GM21381 (cell line): ENCODE results near the gene SCO1.

Experiments
- ATAC-seq: cut with Tn5 transposase; IDR thresholded peaks from one replicate; pipeline ENCODE4 v1.9.1; 2021; ENCODE audit warnings: mild to moderate bottlenecking, moderate library complexity; ENCODE audit not compliant: unreplicated experiment

Gene SCO1

DNA sequence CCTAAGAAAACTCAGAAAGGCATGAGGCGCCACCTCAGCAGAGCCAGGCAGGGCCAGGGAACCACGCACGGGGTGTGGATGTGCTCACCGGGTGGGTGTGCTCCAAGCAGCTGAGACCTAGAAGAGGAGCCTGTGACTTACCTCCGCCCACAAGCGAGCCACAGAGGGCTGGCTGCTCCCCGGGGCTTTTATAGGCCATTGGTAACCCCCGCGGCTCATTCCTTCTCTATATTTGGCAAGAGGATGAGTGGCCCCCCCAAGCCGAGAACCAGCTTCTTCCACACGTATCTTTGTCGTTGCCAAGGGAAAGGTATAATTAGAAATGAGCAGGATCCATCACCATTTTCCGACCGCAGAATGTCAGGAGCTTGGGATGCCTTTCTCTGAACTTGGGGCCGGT lies 40.2 kb downstream of the SCO1 start, which contains the start of gene MYH3:
MYH3 (minus strand) TSS at position 162 of the 400 bp plus-strand sequence. CDS start 2,245 bp downstream, outside the sequence.
- no peak for ATAC-seq

DNA sequence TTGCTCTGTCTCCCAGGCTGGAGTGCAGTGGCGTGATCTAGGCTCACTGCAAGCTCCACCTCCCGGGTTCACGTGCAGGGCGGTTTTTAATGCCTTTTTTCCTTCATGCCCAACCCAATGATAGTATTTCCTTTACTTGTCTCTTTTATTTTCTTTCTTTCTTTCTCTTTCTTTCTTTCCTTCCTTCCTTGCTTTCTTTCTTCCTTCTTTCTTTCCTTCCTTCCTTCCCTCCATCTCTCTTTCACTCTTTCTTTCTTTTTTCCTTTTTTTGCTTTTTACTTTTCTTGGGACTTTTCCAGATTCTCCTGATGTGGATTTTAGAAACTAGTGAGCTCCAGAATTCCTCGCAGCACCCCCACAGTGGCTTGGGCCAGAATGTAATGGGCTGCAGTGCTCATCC lies 43.3 kb downstream of the SCO1 start:
- ATAC-seq: no peak

DNA sequence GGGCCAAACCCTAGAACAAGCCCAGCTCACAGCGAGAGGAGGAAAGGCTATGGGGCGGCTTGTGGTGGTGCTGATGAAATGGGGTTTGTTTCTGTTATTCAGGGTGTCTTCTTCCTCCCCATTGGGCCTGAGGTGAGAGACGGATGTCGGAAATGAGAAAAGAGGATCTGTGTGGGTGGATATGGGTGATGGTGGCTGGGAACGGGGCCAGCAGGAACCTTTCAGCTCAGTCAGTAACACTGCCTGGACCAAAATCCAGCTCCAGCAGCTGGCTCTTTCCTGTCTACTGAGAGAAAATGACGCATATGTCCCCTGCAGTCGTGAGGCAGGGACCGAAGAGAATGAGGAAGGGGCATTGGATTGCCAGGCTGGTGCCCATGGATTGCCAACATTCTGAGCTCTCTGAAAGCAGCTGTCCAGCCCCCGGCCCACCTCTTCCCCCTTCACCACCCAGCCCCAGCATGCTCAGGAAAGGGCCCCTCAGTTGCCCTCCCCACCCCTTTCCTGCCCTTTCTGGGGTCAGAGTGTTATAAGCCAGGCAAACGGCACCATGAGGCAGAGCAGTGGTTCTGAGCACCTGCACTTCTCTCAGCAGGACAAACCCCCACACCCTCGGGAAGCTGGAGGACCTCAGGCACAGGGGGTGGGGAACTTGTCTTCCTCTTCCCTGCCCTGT lies 44.2 kb downstream of the SCO1 start:
- ATAC-seq: peak; percentile 61

DNA sequence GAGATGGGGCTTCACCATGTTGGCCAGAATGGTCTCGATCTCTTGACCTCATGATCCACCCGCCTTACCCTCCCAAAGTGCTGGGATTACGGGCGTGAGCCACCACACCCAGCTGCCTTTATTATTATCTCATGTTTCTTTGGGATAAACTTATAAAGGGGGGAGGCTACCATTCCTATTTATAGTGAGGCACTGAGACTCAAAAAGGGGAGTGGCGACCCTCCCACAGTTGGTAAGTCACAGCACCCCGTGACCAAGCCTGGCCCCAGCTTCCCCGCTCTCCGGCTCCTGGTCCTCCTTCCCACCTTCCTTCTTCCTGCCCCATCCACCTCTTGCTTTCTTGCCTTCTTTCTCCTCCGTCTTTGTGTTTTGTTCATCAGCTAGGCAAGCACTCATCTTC lies 45.4 kb downstream of the SCO1 start:
- ATAC-seq: no peak

DNA sequence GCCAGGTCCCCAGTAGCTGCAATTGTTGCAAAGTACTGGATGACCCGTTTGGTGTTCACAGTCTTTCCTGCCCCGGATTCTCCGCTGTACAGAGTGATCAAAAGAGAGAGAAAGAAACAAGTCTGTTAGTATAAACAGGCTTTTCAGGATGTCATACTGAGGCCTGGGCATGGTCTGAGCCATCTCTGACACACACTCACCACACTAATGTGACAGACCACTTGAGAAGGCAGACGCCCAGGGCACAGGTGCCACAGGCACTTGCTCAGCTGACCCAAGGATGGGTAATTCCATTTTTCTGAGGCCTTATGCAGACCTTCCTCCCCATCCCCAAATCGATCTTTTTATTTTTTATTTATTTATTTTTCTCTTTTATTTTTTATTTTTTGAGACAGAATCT lies 47.7 kb downstream of the SCO1 start:
- ATAC-seq: no peak

DNA sequence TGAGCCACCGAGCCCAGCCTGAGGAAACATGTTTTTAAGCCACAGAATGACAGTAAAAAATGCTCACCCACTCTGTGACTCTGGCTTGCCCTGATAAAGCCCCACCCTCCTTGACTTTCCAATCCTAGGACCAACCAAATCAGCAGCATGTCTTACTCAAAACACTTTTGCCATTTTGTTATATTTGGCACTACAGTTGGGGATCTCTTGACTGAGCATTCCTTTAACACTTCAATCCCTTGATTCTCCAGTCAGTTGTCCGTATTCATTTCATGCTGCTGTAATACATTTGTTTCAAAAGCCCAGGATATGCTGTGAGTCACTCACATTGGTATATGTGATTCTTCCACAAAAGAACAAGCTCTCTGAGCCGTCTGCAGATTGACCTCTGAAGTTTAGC lies 48.4 kb downstream of the SCO1 start:
- no peak for ATAC-seq

DNA sequence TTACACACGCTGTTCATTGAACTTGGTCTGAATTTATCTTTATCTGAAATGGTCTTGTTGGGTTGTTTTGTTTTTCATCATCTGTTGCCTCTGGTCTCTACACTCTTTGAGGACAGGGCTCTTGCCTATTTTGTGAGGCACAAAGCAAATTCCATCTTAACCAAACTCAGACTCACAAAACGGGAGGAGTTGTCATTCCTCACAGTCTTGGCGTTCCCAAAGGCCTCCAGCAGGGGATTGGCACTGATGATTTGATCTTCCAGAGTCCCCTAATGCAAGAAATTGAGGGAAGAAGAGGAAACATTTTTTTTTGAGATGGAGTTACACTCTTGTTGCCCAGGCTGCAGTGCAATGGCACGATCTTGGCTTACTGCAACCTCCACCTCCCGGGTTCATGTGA lies 49.0 kb downstream of the SCO1 start:
- ATAC-seq: no peak

DNA sequence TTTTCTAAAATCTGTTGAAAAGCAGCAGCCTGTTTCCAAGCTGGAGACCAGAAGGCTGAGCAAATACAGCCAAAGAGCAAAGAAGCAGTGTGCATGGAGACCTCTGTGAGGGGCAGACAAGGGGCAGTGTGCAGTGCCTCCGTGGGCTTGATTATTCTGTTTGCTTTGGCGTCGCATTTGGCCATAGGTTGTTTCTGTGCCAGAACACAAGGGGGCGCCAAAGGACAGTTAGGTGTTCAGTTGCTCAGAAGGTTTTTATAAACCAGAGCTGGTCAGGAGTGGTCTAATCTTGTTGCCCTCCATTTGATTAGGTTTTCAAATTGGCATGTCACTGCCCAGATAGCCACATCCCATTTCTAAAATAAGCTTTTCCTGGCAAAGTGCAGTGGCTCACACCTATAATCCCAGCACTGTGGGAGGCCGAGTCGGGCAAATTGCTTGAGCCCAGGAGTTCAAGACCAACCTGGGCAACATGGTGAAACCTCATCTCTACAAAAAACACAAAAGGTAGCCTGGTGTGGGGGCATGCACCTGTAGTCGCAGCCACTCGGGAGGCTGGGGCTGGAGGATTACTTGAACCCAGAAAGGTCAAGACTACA lies 50.8 kb downstream of the SCO1 start:
- ATAC-seq: no peak

DNA sequence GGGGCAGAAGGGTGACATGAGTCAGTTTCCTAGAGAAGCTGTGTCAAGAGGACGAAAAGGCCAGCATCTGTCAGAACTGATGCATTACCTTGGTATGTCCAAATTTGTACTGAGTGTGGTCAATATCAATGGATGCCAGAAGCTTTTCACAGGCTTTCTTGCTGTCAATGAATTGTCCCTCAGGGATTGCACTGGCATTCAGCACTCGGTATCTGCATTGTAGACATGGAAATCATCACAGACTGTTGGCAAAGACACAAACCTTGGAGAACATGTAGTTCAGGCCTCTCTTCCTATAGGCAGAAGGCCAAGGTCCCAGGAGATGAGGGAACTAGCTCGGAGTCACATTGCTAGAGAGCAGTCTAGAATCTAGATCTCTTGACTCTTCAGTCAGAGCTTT lies 56.9 kb downstream of the SCO1 start:
- ATAC-seq: no peak

DNA sequence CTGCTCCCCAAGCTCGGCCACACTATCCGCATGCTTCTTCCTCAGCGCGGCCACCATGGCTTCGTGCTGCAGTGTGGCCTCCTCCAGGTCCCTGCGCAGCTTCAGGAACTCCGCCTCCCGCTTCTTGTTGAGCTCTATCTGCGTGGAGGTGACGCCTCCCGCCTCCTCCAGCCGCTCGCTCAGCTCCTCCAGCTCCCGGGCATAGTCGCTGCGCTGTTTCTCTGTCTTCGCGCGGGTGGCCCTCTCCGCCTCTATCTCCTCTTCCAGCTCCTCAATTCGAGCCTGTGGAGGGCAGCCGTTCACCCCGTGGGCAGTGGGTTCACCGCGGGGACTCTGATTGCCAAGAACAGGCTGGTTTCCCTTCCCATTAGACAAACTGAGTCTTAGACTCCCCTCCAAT lies 59.2 kb downstream of the SCO1 start:
- ATAC-seq: no peak

DNA sequence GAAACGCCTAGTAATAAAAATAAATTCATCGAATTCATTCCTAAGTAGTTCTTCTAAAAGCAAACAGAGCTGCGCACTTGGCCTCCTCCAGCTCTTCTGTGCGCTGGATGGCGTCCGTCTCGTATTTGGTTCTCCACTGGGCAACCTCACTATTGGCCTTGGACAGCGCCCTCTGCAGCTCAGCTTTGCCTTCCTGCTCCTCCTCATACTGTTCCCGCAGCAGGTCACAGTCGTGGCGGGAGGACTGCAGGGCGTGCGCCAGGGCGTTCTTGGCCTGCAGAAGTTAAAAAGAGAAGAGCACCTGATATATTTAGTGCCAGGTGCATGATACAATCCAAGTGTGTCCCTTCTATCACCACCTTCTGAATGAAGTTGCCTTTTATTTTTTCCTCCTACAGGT lies 62.0 kb downstream of the SCO1 start:
- no peak for ATAC-seq

DNA sequence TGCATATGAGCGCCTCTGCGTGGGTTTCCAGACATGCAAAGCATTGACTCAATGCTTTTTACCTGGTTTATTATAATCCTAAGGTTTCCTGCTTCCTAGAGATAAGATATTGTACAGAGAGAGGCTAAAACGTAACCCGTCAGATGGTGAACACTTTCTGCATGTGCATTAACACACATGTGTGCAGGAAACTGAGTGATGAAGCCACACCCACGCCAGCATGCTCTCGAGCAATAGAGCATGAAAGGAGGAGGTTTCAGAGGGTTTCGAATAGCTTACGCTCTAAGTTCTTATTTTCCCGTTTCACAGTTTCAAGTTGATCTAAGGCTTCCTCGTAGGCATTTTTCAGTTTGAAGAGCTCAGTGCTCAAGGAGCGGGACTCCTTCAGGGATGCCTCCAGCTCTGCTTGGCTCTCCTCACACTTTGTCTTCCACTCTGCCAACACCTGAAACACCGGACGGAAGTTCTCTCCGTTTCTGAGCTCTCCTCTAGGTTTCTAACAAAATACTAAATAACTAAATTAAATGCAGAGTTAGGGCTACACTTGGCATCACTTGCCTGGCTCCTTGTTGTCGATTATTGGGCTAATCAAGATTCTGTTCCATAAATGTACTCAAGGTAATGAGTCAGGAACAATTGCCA lies 63.5 kb downstream of the SCO1 start:
- ATAC-seq: peak; percentile 95

DNA sequence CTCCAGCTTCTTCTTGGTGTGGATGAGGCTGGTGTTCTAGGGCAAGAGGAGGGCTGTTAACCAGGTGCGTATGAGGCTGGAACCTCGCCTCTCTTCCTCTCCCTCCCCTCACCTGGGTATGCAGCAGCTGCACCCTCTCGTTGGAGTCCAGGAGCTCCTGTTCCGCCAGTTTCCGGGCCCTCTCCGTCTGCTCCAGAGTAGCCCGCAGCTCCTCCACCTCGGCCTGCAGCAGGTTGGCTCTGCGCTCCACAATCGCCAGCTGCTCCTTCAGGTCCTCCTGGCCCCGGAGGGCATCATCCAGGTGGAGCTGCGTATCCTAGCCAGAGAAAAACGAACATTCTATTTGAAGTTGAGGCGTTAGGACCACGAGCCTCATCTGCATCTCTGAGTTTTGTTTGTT lies 65.6 kb downstream of the SCO1 start:
- no peak for ATAC-seq

DNA sequence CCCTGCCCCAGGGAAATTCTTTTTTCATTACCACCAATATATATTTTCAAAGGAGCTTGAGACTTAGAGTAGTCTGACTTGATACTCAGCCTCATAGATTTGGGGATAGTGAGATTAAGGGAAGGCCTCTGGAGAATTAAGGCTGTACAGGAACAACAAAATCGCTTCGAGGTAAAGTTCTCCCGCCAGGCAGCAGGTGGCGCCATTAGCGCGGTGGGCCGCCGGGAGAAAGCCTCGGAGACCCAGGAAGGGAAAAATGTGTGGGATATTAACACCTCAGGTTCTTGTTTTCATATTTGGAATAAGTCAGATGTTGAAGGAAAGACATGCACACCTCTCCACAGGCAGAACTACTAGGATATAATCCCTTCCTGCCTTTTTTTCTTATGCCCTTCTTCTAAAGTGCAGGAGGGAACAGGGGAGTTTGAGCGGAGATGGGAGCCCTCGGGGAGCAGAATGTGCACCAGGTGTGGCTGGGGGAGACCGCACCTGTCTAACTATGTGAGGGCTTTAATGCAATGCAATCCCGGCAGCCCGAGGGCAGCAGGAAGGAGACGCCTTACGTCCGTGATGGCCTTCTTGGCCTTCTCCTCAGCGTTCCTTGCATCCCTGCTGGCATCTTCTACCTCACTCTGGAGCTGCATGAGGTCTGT lies 66.2 kb downstream of the SCO1 start:
- ATAC-seq: no peak

DNA sequence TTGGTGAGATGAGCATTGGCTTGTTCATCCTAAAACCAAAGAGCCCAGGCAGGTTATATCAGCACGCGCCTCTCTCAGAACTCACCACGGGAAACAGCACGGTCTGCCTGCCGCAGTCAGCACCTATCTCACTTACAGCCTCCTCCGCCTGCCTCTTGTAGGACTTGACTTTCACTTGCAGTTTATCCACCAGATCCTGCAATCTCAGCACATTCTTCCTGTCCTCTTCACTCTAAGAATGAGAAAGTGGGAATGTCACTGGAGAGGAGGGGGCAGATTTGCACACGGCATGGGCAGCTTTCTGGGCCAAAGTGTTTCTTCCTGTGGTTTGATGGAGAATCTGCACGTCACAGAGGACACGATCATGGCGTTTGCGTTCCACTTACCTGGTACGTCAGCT lies 67.6 kb downstream of the SCO1 start:
- ATAC-seq: no peak

DNA sequence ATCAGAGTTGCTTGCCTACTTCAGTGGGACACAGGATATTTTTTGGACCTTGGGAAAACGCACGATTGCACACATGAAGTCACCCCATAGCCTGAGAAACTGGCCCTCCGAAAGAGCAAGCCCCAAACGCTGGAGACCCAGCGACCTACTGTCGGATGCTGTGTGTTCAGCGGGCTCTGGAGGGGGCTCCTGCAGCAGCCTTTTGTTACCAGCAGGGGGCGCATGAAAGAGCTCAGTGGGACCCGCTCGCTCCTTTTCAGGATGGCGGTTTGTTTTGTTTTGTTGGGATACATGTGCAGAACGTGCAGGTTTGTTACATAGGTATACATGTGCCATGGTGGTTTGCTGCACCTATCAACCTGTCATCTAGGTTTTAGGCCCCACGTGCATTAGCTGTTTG lies 68.6 kb downstream of the SCO1 start:
- no peak for ATAC-seq

DNA sequence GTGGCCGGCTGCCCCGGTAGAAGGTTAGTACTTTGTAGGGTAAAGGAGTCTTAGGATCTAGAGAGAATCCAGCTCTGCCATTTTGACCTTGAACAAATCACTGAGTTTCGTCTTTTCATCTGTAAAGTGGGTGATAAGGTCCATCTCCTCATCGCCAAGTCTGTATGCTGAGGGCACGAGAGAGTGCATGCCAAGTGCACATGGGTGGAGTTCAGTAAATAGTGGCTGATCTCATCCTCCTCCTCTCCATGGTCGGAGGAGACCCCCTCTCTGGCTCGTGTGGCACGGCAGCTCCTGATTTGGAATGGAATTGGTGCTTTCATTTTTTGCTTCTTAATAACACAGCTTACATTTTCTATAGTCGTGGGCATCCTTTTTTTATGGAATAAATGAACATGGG lies 70.9 kb downstream of the SCO1 start:
- ATAC-seq: no peak

DNA sequence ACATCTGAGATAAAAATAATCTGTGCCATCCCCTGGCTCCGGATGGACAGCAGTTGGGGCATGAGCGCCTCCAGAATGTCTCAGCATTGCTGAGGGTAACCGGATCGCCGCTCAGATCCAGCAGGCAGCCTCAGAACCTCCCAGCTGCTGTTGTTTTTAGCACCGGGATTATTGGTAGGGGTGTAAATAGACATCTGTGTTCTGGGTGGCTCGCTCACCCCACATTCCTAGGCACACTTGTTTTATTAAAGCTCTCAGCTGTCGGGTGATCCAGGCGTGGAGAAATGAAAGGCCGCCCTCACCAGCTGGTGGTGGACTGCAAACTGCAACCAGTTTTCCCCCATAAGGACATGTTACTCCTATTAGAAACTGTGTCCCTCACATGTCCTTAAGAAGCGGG lies 72.4 kb downstream of the SCO1 start:
- ATAC-seq: no peak

DNA sequence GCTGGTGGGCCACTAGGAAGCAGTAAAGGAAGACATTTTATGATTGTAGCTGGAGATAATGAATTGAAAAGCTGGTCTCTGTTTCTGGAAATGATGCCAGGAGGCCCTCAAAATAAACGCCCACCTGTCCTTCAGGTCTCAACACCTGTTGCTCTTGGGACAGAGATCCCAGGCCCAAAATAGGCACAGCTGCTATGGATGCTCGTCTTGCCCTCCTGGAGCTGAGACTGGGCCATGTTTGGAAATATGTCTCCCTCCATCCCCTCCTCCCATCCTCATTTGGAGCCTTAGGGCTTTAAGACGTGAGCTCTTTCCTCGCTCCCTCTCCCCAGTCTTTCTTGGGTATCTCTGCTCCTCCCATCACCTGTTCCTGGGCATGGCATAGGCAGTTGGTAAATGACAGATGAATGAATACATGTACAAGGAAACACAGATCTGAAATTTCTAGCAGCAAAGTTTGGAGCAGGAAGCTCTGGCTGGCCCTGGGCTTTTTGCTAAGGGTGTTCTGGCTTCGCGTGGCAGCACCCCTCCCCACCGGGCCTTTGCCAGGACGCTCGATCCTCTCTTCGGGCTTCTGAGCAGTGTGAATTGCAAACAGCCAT lies 73.5 kb downstream of the SCO1 start:
- ATAC-seq: no peak

DNA sequence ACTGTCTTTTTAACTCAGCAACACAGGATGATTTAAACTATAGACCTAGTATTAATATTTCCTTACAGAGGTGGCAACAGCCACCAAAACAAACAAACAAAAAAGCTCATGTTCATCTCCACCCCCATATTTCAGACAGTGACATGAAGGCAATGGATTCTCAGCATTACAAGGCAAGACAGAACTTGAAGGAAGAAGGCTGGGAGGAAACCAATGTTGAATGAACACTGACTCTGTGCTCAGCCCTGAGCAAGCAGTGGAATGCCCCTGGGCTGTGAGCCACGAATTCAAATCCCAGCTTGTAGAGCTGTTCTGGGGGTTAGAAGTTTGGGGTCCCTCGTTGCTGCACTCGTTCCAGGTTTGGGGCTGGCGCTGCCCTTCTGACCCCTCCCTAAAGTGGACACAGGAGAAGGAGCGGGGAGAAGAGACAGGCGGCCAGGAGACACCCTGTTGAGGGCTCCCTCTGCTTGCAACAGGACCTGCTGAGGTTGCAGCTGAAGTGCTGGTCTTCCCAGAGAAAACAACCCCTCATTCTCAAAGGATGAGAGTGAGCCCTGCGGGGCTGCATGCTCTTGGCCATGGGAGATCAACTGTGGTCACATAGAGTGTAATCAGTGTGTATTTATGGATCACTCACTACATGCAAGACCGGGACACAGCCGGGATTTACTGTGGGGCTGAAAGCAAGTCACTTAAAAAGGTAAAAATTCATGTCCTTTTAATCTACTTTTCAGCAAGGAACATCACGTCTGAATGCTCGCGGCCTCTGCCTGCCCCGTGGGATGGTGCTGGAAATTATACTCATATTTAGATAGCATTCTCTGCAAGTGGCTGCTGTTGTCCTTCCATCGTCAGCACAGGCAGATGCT lies 74.5 kb downstream of the SCO1 start:
- no peak for ATAC-seq
